ENCODE measurements around the gene ITGB1BP1. TPM values are rescaled to one million over a fixed set of nuclear protein-coding genes. Genes with fewer than 3 reads are reported as not detected.

The ITGB1BP1 gene
- total and polyA plus RNA-seq, 4 donors = 52.7 to 148 (median 94.4) TPM

GRCh38 chr2:9416962-9417316 is 6.4 kb downstream of the ITGB1BP1 start:
- H3K9me3 ChIP-seq (ENCODE audit: control insufficient read depth, insufficient read depth, low read length) = no peaks in the 10 kb centered on the region
- H3K27ac ChIP-seq (ENCODE audit: low read depth, low read length) = no peak overlapping the region
- DNase-seq (ENCODE audit: low read depth in 4 of 6, low spot score in 6 of 6) = no peak
- H3K4me3 ChIP-seq (ENCODE audit: low read depth, low read length) = no peak overlapping the region
- WGBS (ENCODE audit: insufficient coverage) = 95% methylated on average over 7 of the region's 7 CpGs
- peaks cover 14% of the 10 kb centered on the region for H3K36me3 ChIP-seq (ENCODE audit: control insufficient read depth, insufficient read depth, low read length)
- no peaks in the 10 kb centered on the region for H3K27me3 ChIP-seq (ENCODE audit: control insufficient read depth, insufficient read depth, low read length)
- peaks cover 10% of the 10 kb centered on the region for H3K4me1 ChIP-seq (ENCODE audit: control insufficient read depth, insufficient read depth, low read length)

GRCh38 chr2:9416267-9416961 is 6.9 kb downstream of the ITGB1BP1 start:
- Histone ChIP-seq H3K27me3 (ENCODE audit: control insufficient read depth, insufficient read depth, low read length) (no peaks in the 10 kb centered on the region), H3K4me1 (ENCODE audit: control insufficient read depth, insufficient read depth, low read length) (peaks cover 5% of the 10 kb centered on the region), H3K4me3 (ENCODE audit: low read depth, low read length) (no peak overlapping the region), H3K9me3 (ENCODE audit: control insufficient read depth, insufficient read depth, low read length) (no peaks in the 10 kb centered on the region), H3K36me3 (ENCODE audit: control insufficient read depth, insufficient read depth, low read length) (peaks cover 20% of the 10 kb centered on the region), H3K27ac (ENCODE audit: low read depth, low read length) (no peak overlapping the region)
- WGBS (ENCODE audit: insufficient coverage) = 98% methylated on average over 9 of the region's 9 CpGs
- DNase-seq (ENCODE audit: low read depth in 4 of 6, low spot score in 6 of 6) = no peak

- Histone ChIP-seq H3K27me3 (ENCODE audit: control insufficient read depth, insufficient read depth, low read length) (no peaks in the 10 kb centered on the region), H3K9me3 (ENCODE audit: control insufficient read depth, insufficient read depth, low read length) (no peaks in the 10 kb centered on the region), H3K4me3 (ENCODE audit: low read depth, low read length) (no peak overlapping the region), H3K27ac (ENCODE audit: low read depth, low read length) (no peak overlapping the region), H3K36me3 (ENCODE audit: control insufficient read depth, insufficient read depth, low read length) (peaks cover 24% of the 10 kb centered on the region), H3K4me1 (ENCODE audit: control insufficient read depth, insufficient read depth, low read length) (peaks cover 4% of the 10 kb centered on the region)
- no peak for DNase-seq (ENCODE audit: low read depth in 4 of 6, low spot score in 6 of 6)
- WGBS (ENCODE audit: insufficient coverage) = 90% methylated on average over 13 of the region's 16 CpGs
Observed at GRCh38 chr2:9415516-9416169, 7.7 kb downstream of the ITGB1BP1 start.

GRCh38 chr2:9412781-9413180 is 10.5 kb downstream of the ITGB1BP1 start:
- H3K36me3 ChIP-seq (ENCODE audit: control insufficient read depth, insufficient read depth, low read length) = peaks cover 37% of the 10 kb centered on the region
- no peaks in the 10 kb centered on the region for H3K4me1 ChIP-seq (ENCODE audit: control insufficient read depth, insufficient read depth, low read length)
- no peaks in the 10 kb centered on the region for H3K27me3 ChIP-seq (ENCODE audit: control insufficient read depth, insufficient read depth, low read length)
- no peak for DNase-seq (ENCODE audit: low read depth in 4 of 6, low spot score in 6 of 6)
- H3K27ac ChIP-seq (ENCODE audit: low read depth, low read length) = no peak overlapping the region
- no peak overlapping the region for H3K4me3 ChIP-seq (ENCODE audit: low read depth, low read length)
- 94% methylated on average over 3 of the region's 7 CpGs for WGBS (ENCODE audit: insufficient coverage)
- H3K9me3 ChIP-seq (ENCODE audit: control insufficient read depth, insufficient read depth, low read length) = no peaks in the 10 kb centered on the region

GRCh38 chr2:9410108-9410507 is 13.2 kb downstream of the ITGB1BP1 start:
- H3K4me1 ChIP-seq (ENCODE audit: control insufficient read depth, insufficient read depth, low read length) = no peaks in the 10 kb centered on the region
- H3K36me3 ChIP-seq (ENCODE audit: control insufficient read depth, insufficient read depth, low read length) = peaks cover 34% of the 10 kb centered on the region
- H3K27ac ChIP-seq (ENCODE audit: low read depth, low read length) = no peak overlapping the region
- no peaks in the 10 kb centered on the region for H3K9me3 ChIP-seq (ENCODE audit: control insufficient read depth, insufficient read depth, low read length)
- H3K27me3 ChIP-seq (ENCODE audit: control insufficient read depth, insufficient read depth, low read length) = no peaks in the 10 kb centered on the region
- WGBS (ENCODE audit: insufficient coverage) = 100% methylated on average over 3 of the region's 3 CpGs
- no peak overlapping the region for H3K4me3 ChIP-seq (ENCODE audit: low read depth, low read length)
- DNase-seq (ENCODE audit: low read depth in 4 of 6, low spot score in 6 of 6) = no peak

- peak in 1 of 6 donors; percentile 64 for DNase-seq (ENCODE audit: low read depth in 4 of 6, low spot score in 6 of 6)
- Histone ChIP-seq H3K27ac (ENCODE audit: low read depth, low read length) (no peak overlapping the region), H3K27me3 (ENCODE audit: control insufficient read depth, insufficient read depth, low read length) (no peaks in the 10 kb centered on the region), H3K9me3 (ENCODE audit: control insufficient read depth, insufficient read depth, low read length) (no peaks in the 10 kb centered on the region), H3K36me3 (ENCODE audit: control insufficient read depth, insufficient read depth, low read length) (peaks cover 34% of the 10 kb centered on the region), H3K4me1 (ENCODE audit: control insufficient read depth, insufficient read depth, low read length) (no peaks in the 10 kb centered on the region), H3K4me3 (ENCODE audit: low read depth, low read length) (no peak overlapping the region)
- WGBS (ENCODE audit: insufficient coverage) = 67% methylated on average over 4 of the region's 9 CpGs
Observed at GRCh38 chr2:9408641-9409151, 14.6 kb downstream of the ITGB1BP1 start.

- no peaks in the 10 kb centered on the region for H3K9me3 ChIP-seq (ENCODE audit: control insufficient read depth, insufficient read depth, low read length)
- H3K36me3 ChIP-seq (ENCODE audit: control insufficient read depth, insufficient read depth, low read length) = peaks cover 38% of the 10 kb centered on the region
- H3K27ac ChIP-seq (ENCODE audit: low read depth, low read length) = no peak overlapping the region
- DNase-seq (ENCODE audit: low read depth in 4 of 6, low spot score in 6 of 6) = no peak
- H3K27me3 ChIP-seq (ENCODE audit: control insufficient read depth, insufficient read depth, low read length) = no peaks in the 10 kb centered on the region
- H3K4me1 ChIP-seq (ENCODE audit: control insufficient read depth, insufficient read depth, low read length) = no peaks in the 10 kb centered on the region
- no peak overlapping the region for H3K4me3 ChIP-seq (ENCODE audit: low read depth, low read length)
- WGBS (ENCODE audit: insufficient coverage) = 76% methylated on average over 7 of the region's 8 CpGs
Observed at GRCh38 chr2:9407363-9407811, 15.9 kb downstream of the ITGB1BP1 start.

GRCh38 chr2:9406529-9407362 is 16.6 kb downstream of the ITGB1BP1 start:
- no peak for DNase-seq (ENCODE audit: low read depth in 4 of 6, low spot score in 6 of 6)
- H3K9me3 ChIP-seq (ENCODE audit: control insufficient read depth, insufficient read depth, low read length) = no peaks in the 10 kb centered on the region
- H3K27ac ChIP-seq (ENCODE audit: low read depth, low read length) = no peak overlapping the region
- H3K4me3 ChIP-seq (ENCODE audit: low read depth, low read length) = no peak overlapping the region
- H3K27me3 ChIP-seq (ENCODE audit: control insufficient read depth, insufficient read depth, low read length) = no peaks in the 10 kb centered on the region
- H3K4me1 ChIP-seq (ENCODE audit: control insufficient read depth, insufficient read depth, low read length) = no peaks in the 10 kb centered on the region
- peaks cover 41% of the 10 kb centered on the region for H3K36me3 ChIP-seq (ENCODE audit: control insufficient read depth, insufficient read depth, low read length)
- WGBS (ENCODE audit: insufficient coverage) = 80% methylated on average over 11 of the region's 13 CpGs

GRCh38 chr2:9405636-9406035 is 17.7 kb downstream of the ITGB1BP1 start:
- no peak overlapping the region for H3K27ac ChIP-seq (ENCODE audit: low read depth, low read length)
- H3K4me3 ChIP-seq (ENCODE audit: low read depth, low read length) = no peak overlapping the region
- peaks cover 44% of the 10 kb centered on the region for H3K36me3 ChIP-seq (ENCODE audit: control insufficient read depth, insufficient read depth, low read length)
- no peaks in the 10 kb centered on the region for H3K9me3 ChIP-seq (ENCODE audit: control insufficient read depth, insufficient read depth, low read length)
- no peaks in the 10 kb centered on the region for H3K4me1 ChIP-seq (ENCODE audit: control insufficient read depth, insufficient read depth, low read length)
- DNase-seq (ENCODE audit: low read depth in 4 of 6, low spot score in 6 of 6) = no peak
- 100% methylated on average over 1 of the region's 2 CpGs for WGBS (ENCODE audit: insufficient coverage)
- no peaks in the 10 kb centered on the region for H3K27me3 ChIP-seq (ENCODE audit: control insufficient read depth, insufficient read depth, low read length)

Measured in spinal cord (tissue), 10 donors.